UCSD-AML1 (cell line): ENCODE results near the gene RNF25.

Source experiments
- DNase-seq: peaks from one replicate; lab custom pipeline; 2025; ENCODE audit not compliant: unreplicated experiment; lab: John Stamatoyannopoulos, UW

Gene RNF25

DNA sequence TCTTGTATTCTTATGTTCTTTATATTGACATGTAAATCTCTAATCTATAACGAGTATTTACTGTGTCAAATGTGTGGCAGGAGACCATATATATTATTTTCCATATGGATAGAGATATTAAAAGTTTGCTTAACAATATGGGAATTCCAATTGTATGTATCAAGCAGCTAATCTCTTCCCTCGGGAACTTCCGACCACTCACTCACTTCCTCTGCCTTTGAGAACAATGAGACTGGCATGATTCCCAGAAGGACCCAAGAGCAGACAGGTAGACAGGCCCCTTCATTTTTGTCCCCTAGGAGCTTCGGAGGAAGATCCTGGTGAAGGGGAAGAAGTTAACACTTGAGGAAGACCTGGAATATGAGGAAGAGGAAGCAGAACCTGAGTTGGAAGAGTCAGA is 40.0 kb downstream of the RNF25 start:
- DNase-seq, result no peak

DNA sequence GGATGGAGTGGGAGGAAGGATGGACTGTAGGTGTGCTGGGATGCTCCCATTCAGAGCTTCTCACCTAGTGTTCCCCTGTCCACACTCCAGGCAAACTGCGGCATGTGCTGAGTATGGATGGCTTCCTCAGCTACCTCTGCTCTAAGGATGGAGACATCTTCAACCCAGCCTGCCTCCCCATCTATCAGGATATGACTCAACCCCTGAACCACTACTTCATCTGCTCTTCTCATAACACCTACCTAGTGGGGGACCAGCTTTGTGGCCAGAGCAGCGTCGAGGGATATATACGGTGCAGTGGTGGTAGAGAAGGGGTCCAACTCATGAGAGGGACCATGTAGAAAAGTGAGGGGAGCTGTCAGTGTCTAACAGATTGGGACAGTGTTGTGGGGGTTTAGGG is 43.9 kb downstream of the RNF25 start:
- no peak for DNase-seq

GRCh38 chr2:218626369-218626768 is 45.4 kb downstream of the RNF25 start:
- DNase-seq, result no peak

- DNase-seq, result no peak
Observed at GRCh38 chr2:218623366-218623705, 48.5 kb downstream of the RNF25 start.

DNA sequence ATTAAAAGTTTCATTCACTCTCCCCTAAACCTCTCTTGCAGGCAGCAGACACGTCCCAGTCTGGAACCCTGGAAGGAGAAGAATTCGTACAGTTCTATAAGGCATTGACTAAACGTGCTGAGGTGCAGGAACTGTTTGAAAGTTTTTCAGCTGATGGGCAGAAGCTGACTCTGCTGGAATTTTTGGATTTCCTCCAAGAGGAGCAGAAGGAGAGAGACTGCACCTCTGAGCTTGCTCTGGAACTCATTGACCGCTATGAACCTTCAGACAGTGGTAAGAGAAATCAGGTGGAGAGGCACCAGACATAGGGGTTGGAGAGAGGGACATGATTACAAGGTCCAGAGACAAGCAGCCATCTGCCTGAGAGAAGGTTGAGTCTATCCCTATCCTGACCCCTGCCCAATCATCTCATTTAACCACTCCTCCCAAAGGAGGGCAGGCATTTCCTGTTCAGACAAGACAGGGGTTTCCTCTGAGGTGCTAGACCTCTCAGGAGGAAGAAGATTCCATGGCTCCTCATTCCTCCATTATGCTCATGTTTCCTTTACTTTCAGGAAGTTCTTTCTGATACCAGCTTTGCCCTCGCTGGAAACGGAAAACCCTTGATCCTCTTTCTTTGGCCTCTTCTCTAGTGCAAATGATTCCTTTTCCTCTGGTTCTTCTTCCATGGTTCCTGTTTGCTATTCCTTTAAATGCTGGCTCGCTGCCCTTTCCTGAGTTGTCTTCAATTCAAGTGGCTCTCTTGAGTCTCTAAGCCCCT is 49.0 kb downstream of the RNF25 start:
- DNase-seq, result no peak

GRCh38 chr2:218621007-218621406 is 50.8 kb downstream of the RNF25 start:
- DNase-seq, result no peak

DNA sequence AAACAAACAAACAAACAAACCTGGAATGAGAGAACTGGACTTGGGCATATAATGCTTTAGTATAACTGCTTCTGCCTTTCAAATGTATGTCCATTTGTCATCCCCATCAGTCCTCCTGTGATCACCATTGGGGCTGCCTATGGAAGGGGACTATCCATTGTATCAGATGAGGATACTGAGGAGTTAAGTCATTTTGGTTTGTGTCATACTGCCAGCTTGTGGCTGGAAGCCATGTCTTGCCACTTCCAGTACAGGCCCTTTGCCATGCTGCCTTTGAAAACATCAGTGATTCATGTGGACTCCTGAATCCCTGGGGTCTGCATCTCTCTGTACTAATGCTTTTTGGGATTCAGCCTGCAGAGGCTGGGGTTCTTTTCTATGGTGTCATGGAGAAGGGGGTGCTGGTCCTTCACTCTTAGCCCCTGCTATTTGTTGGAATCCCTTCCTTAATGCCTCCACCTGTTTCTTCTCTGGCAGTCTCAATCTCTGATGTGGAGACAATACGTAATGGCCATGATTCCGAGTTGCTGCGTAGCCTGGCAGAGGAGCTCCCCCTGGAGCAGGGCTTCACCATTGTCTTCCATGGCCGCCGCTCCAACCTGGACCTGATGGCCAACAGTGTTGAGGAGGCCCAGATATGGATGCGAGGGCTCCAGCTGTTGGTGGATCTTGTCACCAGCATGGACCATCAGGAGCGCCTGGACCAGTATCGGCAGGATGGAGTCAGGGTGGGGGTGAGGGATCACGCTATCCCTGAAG is 53.5 kb downstream of the RNF25 start:
- DNase-seq, result no peak

DNA sequence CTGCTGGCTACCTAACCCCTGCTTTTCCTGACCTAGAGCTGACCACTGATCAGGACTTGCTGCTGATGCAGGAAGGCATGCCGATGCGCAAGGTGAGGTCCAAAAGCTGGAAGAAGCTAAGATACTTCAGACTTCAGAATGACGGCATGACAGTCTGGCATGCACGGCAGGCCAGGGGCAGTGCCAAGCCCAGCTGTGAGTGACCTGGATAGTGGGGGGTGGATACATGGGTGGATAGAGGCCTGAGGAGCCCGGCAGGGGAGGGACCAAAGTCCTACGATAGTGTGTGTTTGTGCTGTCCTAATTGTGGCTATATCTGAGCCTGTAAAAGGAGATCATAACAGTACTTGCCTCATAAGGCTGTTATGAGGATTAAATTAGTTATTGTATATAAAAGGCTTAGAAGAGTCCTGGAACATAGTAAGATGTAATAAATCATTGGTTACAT is 55.9 kb downstream of the RNF25 start:
- no peak for DNase-seq
